ENCODE results near the gene DCAKD. TPM values are rescaled to one million over a fixed set of nuclear protein-coding genes. Genes with fewer than 3 reads are reported as not detected.

DCAKD gene
- total RNA-seq, 1 donor from 2014 or later: 47.6 TPM

Small RNAs within 50 kb of the gene (small RNA-seq; reads per million reads assigned to genes)
- gene AC015936.2 (not detected), gene RF00019 (not detected)

Other genes starting within 250 kb of the DCAKD start
- gene GJC1, start 221.3 kb downstream of the DCAKD start, total RNA-seq: 81.3 TPM
- gene HIGD1B, start 203.7 kb downstream of the DCAKD start, total RNA-seq: 3.7 TPM
- gene EFTUD2, start 152.2 kb downstream of the DCAKD start, total RNA-seq: 88.9 TPM
- gene GFAP, start 136.1 kb downstream of the DCAKD start, total RNA-seq: 708 TPM
- 0.16 TPM for gene KIF18B, start 103.9 kb downstream of the DCAKD start, total RNA-seq
- 4.1 TPM for gene C1QL1, start 83.3 kb downstream of the DCAKD start, total RNA-seq
- gene NMT1, start 9.7 kb upstream of the DCAKD start, total RNA-seq: 27.9 TPM
- 3.1 TPM for gene PLCD3, start 80.9 kb upstream of the DCAKD start, total RNA-seq
- gene ACBD4, start 84.1 kb upstream of the DCAKD start, total RNA-seq: 3.0 TPM
- gene HEXIM1, start 96.8 kb upstream of the DCAKD start, total RNA-seq: 8.0 TPM
- 8.1 TPM for gene HEXIM2, start 110.2 kb upstream of the DCAKD start, total RNA-seq
- gene FMNL1, start 170.3 kb upstream of the DCAKD start, total RNA-seq: 1.9 TPM
- not detected for gene SPATA32, start 210.5 kb upstream of the DCAKD start, total RNA-seq